Glutamatergic neuron (in vitro differentiated cells): ENCODE results near the gene PRDM10. TPM values are rescaled to one million over a fixed set of nuclear protein-coding genes. Genes with fewer than 3 reads are reported as not detected.

Experiments
- DNase-seq: peaks from one replicate; pipeline ENCODE4 v3.0.0; 2022
- H3K27ac Mint-ChIP-seq: one replicate; pipeline ENCODE4 v1.8.0; 2020; ENCODE audit warnings: mild to moderate bottlenecking, mixed read lengths, inconsistent platforms; ENCODE audit not compliant: unreplicated experiment
- H3K27me3 Mint-ChIP-seq: one replicate; pipeline ENCODE4 v1.8.0; 2020; ENCODE audit warnings: mild to moderate bottlenecking, moderate library complexity, mixed read lengths, inconsistent platforms; ENCODE audit not compliant: unreplicated experiment
- H3K36me3 Mint-ChIP-seq: one replicate; pipeline ENCODE4 v1.8.0; 2020; ENCODE audit warnings: mild to moderate bottlenecking, mixed read lengths, inconsistent platforms; ENCODE audit not compliant: unreplicated experiment
- H3K4me1 Mint-ChIP-seq: one replicate; pipeline ENCODE4 v1.8.0; 2020; ENCODE audit warnings: mild to moderate bottlenecking, low read depth, mixed read lengths, inconsistent platforms; ENCODE audit not compliant: unreplicated experiment
- H3K4me3 Mint-ChIP-seq: one replicate; pipeline ENCODE4 v1.8.0; 2020; ENCODE audit warnings: mild to moderate bottlenecking, mixed read lengths, inconsistent platforms; ENCODE audit not compliant: unreplicated experiment
- H3K9me3 Mint-ChIP-seq: one replicate; pipeline ENCODE4 v1.8.0; 2020; ENCODE audit warnings: mild to moderate bottlenecking, moderate library complexity, mixed read lengths, inconsistent platforms; ENCODE audit not compliant: unreplicated experiment
- total RNA-seq: library from RNA; stranded (reverse); fragmentation: NEBNext Ultra II Directional; extraction: Animal tissue kit (Norgen Biotek cat#: 25700); gene quantifications from one replicate; pipeline ENCODE4 v1.2.1, GENCODE V29; 2021; ENCODE audit not compliant: unreplicated experiment
- TF ChIP-seq, protein P1 (sequence below): fragments of 200-600 bp; sonication (generic); IDR thresholded peaks from one replicate; pipeline ENCODE4 v1.5.0; 2021; ENCODE audit not compliant: partially characterized antibody, unreplicated experiment

Gene PRDM10
- total RNA-seq, 1 donor from 2014 or later = 19.8 TPM

DNA sequence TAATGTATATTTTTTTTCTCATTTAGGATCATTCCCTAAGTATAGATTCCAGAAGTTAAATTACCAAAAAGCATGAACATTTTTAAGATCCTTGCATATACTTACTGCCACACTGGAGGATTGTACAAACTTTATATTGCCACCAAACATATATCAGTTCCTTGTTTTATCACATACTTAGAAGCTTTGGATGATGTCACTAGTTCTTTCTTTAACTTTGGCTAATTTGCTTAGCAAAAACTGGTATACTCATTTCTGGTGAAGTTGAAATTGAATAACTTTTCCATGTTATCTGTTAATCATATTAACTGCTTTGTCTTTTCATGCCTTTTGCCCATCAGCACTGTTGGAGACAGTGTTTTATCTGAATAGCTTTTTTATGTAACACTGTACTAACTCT is 31.6 kb upstream of the PRDM10 start:
- DNase-seq = no peak
- Mint-ChIP-seq H3K4me3 (no peak overlapping the region), H3K27me3 (no peaks in the 10 kb centered on the region), H3K4me1 (no peaks in the 10 kb centered on the region), H3K9me3 (no peaks in the 10 kb centered on the region), H3K27ac (no peak overlapping the region), H3K36me3 (no peaks in the 10 kb centered on the region)
- TF ChIP-seq, protein P1, sequence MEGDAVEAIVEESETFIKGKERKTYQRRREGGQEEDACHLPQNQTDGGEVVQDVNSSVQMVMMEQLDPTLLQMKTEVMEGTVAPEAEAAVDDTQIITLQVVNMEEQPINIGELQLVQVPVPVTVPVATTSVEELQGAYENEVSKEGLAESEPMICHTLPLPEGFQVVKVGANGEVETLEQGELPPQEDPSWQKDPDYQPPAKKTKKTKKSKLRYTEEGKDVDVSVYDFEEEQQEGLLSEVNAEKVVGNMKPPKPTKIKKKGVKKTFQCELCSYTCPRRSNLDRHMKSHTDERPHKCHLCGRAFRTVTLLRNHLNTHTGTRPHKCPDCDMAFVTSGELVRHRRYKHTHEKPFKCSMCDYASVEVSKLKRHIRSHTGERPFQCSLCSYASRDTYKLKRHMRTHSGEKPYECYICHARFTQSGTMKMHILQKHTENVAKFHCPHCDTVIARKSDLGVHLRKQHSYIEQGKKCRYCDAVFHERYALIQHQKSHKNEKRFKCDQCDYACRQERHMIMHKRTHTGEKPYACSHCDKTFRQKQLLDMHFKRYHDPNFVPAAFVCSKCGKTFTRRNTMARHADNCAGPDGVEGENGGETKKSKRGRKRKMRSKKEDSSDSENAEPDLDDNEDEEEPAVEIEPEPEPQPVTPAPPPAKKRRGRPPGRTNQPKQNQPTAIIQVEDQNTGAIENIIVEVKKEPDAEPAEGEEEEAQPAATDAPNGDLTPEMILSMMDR = no peak

DNA sequence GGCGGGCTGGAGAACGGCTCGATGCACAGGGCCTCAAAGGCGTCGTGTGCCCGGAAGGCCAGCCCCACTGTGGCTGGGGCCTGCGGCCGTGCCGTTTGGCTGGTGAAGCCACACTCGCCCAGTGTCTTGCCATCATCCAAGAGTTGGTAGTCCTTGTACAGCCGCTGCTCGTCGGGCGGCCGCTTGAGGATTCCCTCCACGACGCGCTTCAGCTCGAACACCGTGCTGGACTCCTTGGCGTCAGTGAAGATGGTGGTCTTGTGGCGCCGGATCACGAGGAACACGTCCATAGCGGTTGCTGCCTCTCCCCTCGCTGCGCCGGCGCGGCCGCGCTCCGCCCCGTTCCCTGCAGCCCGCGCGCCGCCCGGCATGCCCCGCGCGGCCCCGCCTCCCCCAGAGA is 30.3 kb upstream of the PRDM10 start:
- Mint-ChIP-seq H3K36me3 (no peaks in the 10 kb centered on the region), H3K27ac (no peak overlapping the region), H3K4me1 (no peaks in the 10 kb centered on the region), H3K27me3 (no peaks in the 10 kb centered on the region), H3K9me3 (no peaks in the 10 kb centered on the region), H3K4me3 (no peak overlapping the region)
- TF ChIP-seq, protein P1 = no peak
- DNase-seq = no peak

DNA sequence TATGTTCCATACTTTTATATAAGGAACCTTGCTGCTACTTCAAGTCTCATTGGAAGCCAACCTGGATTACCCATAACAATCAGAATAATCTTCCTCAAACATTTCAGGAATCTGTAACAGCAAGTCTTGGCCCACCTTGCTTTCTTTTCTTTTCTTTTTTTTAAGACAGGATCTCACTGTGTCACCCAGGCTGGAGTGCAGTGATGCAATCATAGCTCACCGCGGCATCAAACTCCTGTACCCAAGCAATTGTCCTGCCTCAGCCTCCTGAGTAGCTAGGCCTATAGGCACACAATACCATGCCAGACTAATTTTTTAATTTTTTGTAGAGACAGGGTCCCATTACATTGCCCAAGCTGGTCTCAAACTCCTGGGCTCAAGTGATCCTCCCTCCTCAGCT is 29.3 kb upstream of the PRDM10 start:
- Mint-ChIP-seq H3K4me3 (no peak overlapping the region), H3K4me1 (no peaks in the 10 kb centered on the region), H3K9me3 (no peaks in the 10 kb centered on the region), H3K36me3 (no peaks in the 10 kb centered on the region), H3K27ac (no peak overlapping the region), H3K27me3 (no peaks in the 10 kb centered on the region)
- DNase-seq = no peak
- TF ChIP-seq, protein P1 = no peak

DNA sequence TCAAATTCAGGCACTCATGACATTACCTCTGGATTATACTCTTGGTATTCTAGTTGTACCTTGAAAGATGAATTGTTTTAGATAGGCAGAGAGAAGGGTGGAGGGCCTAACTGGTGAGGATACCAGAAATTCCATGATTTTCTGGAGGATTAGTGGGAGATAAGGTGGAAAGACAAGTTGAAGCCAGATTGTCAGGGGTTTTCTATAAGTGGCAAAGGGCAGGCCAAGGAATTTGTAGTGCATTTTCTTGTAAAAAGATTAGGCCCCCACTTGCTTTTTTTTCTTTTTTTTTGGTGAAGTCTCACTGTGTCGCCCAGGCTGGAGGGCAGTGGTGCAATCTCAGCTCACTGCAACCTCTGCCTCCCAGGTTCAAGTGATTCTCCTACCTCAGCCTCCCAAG is 28.4 kb upstream of the PRDM10 start:
- Mint-ChIP-seq H3K36me3 (no peaks in the 10 kb centered on the region), H3K4me3 (no peak overlapping the region), H3K27ac (no peak overlapping the region), H3K9me3 (no peaks in the 10 kb centered on the region), H3K4me1 (no peaks in the 10 kb centered on the region), H3K27me3 (no peaks in the 10 kb centered on the region)
- TF ChIP-seq, protein P1 = no peak
- no peak for DNase-seq

DNA sequence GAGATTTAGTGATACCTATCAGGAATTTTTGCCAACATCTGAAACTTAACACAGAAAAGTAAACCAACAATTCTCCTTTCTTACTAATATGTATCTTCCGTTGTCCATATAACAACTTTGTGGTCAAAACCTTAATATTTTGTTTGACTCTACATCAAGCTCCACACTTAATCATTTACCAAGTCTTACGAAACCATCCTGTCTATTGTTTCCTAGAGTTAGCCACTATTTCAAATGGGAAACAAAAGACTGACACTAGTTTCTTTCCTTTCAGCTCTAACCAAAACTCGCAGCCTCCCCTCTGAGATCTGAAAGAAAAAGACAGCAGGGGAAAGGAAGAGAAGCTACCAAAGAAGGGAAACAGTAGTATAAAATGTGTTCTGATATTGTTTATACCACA is 26.5 kb upstream of the PRDM10 start:
- Mint-ChIP-seq H3K9me3 (no peaks in the 10 kb centered on the region), H3K4me3 (no peak overlapping the region), H3K27ac (no peak overlapping the region), H3K36me3 (no peaks in the 10 kb centered on the region), H3K4me1 (no peaks in the 10 kb centered on the region), H3K27me3 (no peaks in the 10 kb centered on the region)
- no peak for DNase-seq
- TF ChIP-seq, protein P1 = no peak
